Neural cell (in vitro differentiated cells): Measurements from ENCODE around the gene PLVAP.

Experiments used
- EP300 ChIP-seq: fragments of 450-650 bp; conservative IDR thresholded peaks from 2 replicates; pipeline ENCODE4 v1.6.1; 2014; ENCODE audit warnings: antibody characterized with exemption, mild to moderate bottlenecking, moderate library complexity; ENCODE audit not compliant: poor library complexity, severe bottlenecking
- EZH2 ChIP-seq: fragments of 200-600, 300-800 bp; shearing (Covaris generic), sonication (generic); IDR thresholded peaks from 2 replicates; pipeline ENCODE4 v1.6.1; 2014; ENCODE audit warnings: antibody characterized with exemption, low read length, borderline replicate concordance, mild to moderate bottlenecking; ENCODE audit not compliant: insufficient read depth, poor library complexity, severe bottlenecking
- RAD21 ChIP-seq: fragments of 450-650 bp; conservative IDR thresholded peaks from 2 replicates; pipeline ENCODE4 v1.6.1; 2014; ENCODE audit warnings: antibody characterized with exemption, mild to moderate bottlenecking, moderate library complexity
- REST ChIP-seq: IDR thresholded peaks from 2 replicates; pipeline ENCODE4 v1.6.1; 2012; ENCODE audit warnings: borderline replicate concordance
- TF ChIP-seq, protein P1 (sequence below): fragments of 450-650 bp; IDR thresholded peaks from 2 replicates; pipeline ENCODE4 v1.5.1; 2014; ENCODE audit warnings: antibody characterized with exemption, mild to moderate bottlenecking, moderate library complexity; ENCODE audit not compliant: poor library complexity, severe bottlenecking

DNA sequence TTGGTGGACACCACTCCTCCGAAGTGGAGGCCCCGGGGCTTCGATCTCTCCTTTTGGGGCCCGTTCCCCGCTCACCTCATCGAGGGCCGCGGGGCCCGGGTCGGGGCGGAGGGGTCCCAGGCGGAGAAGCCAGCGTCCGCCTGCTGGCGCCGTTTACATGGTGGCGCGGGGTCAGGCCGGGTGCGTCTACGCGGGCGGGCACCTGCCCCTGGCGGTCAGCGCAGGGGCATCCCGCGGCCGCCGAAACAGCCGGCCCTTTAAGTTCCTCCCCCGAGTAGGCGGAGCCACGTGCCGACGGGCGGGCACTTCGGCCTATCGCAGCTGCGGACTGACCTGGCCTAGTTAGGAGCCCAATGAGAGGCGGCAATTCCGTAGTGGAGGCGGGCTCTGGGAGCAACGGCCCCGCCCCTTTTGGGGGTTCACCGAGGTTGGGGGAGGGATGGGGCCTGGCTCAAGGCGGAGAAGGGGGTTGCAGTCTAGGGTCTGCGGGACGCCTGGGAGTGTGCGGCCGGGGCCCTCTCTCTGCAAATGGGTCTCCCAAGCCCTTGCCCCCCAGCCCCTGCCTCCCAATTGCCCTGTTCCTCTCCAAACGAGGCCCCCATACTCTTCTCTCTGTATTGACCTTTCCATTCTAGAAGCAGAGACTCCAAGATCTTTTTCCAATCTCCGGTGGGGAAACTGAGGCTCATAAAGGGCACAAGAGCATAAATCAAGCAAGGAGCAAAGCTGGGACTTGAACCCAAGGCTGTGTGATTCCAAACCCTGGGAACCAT lies 73.8 kb downstream of the PLVAP start, which contains the start of gene ABHD8:
- TF ChIP-seq, protein P1, sequence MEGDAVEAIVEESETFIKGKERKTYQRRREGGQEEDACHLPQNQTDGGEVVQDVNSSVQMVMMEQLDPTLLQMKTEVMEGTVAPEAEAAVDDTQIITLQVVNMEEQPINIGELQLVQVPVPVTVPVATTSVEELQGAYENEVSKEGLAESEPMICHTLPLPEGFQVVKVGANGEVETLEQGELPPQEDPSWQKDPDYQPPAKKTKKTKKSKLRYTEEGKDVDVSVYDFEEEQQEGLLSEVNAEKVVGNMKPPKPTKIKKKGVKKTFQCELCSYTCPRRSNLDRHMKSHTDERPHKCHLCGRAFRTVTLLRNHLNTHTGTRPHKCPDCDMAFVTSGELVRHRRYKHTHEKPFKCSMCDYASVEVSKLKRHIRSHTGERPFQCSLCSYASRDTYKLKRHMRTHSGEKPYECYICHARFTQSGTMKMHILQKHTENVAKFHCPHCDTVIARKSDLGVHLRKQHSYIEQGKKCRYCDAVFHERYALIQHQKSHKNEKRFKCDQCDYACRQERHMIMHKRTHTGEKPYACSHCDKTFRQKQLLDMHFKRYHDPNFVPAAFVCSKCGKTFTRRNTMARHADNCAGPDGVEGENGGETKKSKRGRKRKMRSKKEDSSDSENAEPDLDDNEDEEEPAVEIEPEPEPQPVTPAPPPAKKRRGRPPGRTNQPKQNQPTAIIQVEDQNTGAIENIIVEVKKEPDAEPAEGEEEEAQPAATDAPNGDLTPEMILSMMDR: peak; percentile 70
- TF ChIP-seq REST (peak; percentile 26), EZH2 (no peak), EP300 (no peak), RAD21 (peak; percentile 32)
